ENCODE data around the gene KRTAP4-11.
"Not testable (repeated sequence)": the region's sequence is repeated elsewhere in the genome, so short reads cannot be mapped to it uniquely, and the experiment has no call there.

The KRTAP4-11 gene

DNA sequence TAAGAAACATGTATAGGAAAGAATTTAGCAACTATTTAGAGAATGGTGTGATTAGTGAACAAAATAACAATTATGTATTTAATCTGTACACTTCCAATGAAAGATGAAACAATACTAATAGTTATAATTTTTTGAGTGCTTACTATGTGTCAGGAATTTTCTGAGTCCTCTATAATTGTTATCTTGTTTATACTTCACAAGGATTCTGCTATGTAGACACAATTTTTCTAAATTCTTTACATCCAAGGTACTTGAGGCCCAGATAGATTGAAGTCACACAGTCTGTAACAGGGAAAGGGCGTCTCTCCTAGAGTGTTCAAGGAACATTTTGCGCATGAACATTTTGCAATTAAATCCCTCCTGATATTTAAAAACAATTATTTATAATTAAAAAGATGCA lies 6.9 kb upstream of the KRTAP4-11 start:
- no peak for DNase-seq (ENCODE audit: low read depth in 1 of 2, low spot score in 1 of 2)

GRCh38 chr17:41123991-41124371 lies 5.8 kb upstream of the KRTAP4-11 start, which contains the start of gene KRTAP4-12:
TSS of gene KRTAP4-12 (minus strand) at chr17:41124182. CDS start at chr17:41124122, 60 bp downstream.
- not testable (repeated sequence) for DNase-seq (ENCODE audit: low read depth in 1 of 2, low spot score in 1 of 2)

- not testable (repeated sequence) for DNase-seq (ENCODE audit: low read depth in 1 of 2, low spot score in 1 of 2)
Observed at GRCh38 chr17:41123292-41123990, 5.3 kb upstream of the KRTAP4-11 start.

GRCh38 chr17:41121742-41122141 lies 3.6 kb upstream of the KRTAP4-11 start:
- no peak for DNase-seq (ENCODE audit: low read depth in 1 of 2, low spot score in 1 of 2)

GRCh38 chr17:41119696-41120690 lies 1.8 kb upstream of the KRTAP4-11 start:
- not testable (repeated sequence) for DNase-seq (ENCODE audit: low read depth in 1 of 2, low spot score in 1 of 2)

GRCh38 chr17:41118721-41119120 lies 548 bp upstream of the KRTAP4-11 start:
- DNase-seq (ENCODE audit: low read depth in 1 of 2, low spot score in 1 of 2): no peak

GRCh38 chr17:41116297-41116696 lies 1.9 kb downstream of the KRTAP4-11 start:
- DNase-seq (ENCODE audit: low read depth in 1 of 2, low spot score in 1 of 2): no peak

DNA sequence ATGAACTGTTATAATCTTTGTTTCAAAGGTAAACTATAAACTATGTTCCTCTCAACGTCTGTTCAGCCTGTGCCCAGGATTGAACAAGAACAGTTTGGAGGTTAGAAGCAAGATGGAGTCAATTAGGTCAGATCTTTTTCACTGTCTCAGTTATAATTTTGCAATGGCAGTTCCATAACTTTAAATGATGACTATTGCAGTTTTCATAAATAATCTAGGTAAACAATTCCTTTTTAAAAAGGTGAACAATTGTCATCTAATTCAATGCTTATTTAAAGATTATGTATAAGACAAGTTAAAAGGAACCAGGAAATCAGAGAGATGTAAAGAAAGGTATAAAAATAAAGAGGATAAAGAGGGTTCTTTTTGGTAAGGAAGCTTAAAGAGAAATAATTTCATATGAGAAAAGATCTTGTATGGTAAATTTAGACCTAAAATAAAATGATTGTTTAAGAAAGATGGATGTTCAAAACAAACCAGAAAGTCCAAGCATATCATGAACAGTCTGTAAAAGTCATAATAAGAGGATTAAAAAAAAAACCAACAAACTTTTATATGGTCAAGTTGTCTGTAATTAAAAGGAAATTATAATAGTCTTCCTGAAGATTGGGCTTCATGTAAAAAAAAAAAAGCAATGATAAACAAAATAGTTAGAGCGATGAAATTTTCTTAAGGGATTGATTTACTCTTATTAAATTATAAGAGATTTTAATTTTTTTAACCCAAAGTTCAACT lies 6.9 kb downstream of the KRTAP4-11 start:
- DNase-seq (ENCODE audit: low read depth in 1 of 2, low spot score in 1 of 2): no peak

DNA sequence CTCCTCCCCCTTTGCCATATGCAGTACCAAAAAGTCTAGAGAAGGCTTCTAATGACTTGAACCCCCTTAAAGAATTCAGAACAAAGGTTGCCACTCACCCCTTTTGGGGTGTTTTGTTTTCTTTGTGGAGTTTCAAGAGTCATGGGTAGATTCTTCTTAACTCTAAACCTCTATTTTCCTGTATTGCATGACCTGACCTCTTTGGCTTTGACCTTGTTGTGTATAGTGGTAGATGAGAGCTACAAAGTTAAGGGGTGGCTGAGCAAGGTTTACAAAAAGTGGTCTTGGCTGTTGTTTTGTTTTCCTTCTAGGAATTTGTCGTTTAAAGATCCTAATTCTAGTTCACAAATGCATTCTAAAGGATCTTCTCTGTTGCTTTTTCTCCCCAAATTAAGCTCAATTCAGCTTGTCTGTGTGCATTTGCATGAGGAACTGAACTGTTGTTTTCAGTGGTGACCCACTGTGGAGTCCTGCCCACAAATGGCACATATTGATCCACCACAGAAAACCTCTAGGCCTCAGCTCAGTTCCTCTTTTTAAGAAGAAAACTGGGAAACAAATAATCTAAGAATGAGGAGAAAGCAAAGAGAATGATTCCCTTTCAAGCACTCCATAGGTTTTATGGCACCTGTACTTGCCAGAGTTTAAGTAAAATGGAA lies 9.3 kb downstream of the KRTAP4-11 start:
- not testable (repeated sequence) for DNase-seq (ENCODE audit: low read depth in 1 of 2, low spot score in 1 of 2)

- DNase-seq (ENCODE audit: low read depth in 1 of 2, low spot score in 1 of 2): no peak
Observed at GRCh38 chr17:41107941-41108450, 10.2 kb downstream of the KRTAP4-11 start.

GRCh38 chr17:41105347-41105746 lies 12.8 kb downstream of the KRTAP4-11 start, which contains the start of gene KRTAP4-9:
TSS of gene KRTAP4-9 (plus strand) at chr17:41105389. CDS start at chr17:41105389, 0 bp downstream.
- DNase-seq (ENCODE audit: low read depth in 1 of 2, low spot score in 1 of 2): not testable (repeated sequence)

DNA sequence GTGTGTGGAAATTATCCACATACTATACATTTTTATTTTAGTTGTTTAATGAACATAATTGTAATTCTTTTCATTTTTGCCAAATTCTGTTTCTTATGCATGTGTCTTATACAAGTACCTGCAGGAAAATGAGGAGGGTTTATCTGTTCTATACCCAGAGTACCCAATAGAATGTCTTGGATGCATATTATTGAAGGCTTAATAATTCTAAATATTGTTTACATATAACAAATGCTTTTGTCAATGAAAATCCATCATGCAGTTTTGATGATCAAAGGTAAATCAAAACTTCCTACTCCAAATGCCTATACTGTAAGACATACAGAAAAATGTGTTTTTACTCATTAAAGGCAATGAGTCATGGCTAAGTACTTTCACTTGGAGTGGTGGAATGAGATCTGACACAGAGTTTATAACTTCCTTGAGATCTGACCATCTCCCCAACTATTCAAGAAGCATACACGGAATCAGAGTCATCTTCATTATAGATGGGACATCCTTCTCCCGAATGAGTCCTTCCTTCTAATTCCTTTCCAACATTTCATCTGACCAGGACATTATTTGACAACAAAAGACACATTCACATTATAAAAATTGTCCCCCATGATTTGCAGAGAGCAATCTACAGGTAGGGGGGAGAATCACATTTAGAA lies 13.7 kb downstream of the KRTAP4-11 start:
- not testable (repeated sequence) for DNase-seq (ENCODE audit: low read depth in 1 of 2, low spot score in 1 of 2)

DNA sequence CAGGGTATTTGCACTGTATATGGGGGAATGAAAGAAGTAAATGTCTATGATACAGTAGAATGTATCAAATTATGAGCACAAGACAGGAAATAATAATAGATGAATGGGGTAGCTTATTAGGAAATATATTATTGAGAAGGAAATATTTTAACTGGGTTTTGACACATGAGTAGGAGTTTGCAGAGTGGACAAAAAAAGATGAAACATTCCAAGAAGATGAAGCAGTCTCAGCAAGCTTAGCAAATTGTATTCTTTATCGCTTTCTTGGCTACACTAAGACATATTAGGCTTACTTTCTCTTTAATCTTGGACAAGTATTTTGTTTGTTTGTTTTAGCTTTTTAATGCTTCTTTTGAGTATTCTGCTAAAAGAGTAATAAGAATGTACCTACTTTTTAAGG lies 14.3 kb downstream of the KRTAP4-11 start:
- no peak for DNase-seq (ENCODE audit: low read depth in 1 of 2, low spot score in 1 of 2)

- DNase-seq (ENCODE audit: low read depth in 1 of 2, low spot score in 1 of 2): no peak
Observed at GRCh38 chr17:41101586-41102259, 16.4 kb downstream of the KRTAP4-11 start, which contains the start of gene KRTAP4-16. TSS of gene KRTAP4-16 (minus strand) at chr17:41102209. CDS start at chr17:41102209, 0 bp downstream.

- not testable (repeated sequence) for DNase-seq (ENCODE audit: low read depth in 1 of 2, low spot score in 1 of 2)
Observed at GRCh38 chr17:41099682-41100480, 18.3 kb downstream of the KRTAP4-11 start.

- no peak for DNase-seq (ENCODE audit: low read depth in 1 of 2, low spot score in 1 of 2)
Observed at GRCh38 chr17:41098481-41098880, 19.7 kb downstream of the KRTAP4-11 start.

GRCh38 chr17:41098042-41098441 lies 20.1 kb downstream of the KRTAP4-11 start, which contains the start of gene KRTAP4-8:
TSS of gene KRTAP4-8 (minus strand) at chr17:41098142. CDS start at chr17:41098084, 58 bp downstream.
- no peak for DNase-seq (ENCODE audit: low read depth in 1 of 2, low spot score in 1 of 2)

- DNase-seq (ENCODE audit: low read depth in 1 of 2, low spot score in 1 of 2): no peak
Observed at GRCh38 chr17:41096055-41096454, 22.1 kb downstream of the KRTAP4-11 start.
